Activated CD8-positive, alpha-beta memory T cell treated with anti-CD3 and anti-CD28 coated beads for 1 hour (primary cell): ENCODE data around the gene SMG1.
"Not testable (repeated sequence)": the region's sequence is repeated elsewhere in the genome, so short reads cannot be mapped to it uniquely, and the experiment has no call there.

ENCODE experiments used
- DNase-seq, 2 donors: peaks; one replicate each; pipeline ENCODE4 v3.0.0-alpha.2; 2020; ENCODE audit warnings: low read depth in 1 of 2; ENCODE audit errors: extremely low read depth in 1 of 2

The SMG1 gene

DNA sequence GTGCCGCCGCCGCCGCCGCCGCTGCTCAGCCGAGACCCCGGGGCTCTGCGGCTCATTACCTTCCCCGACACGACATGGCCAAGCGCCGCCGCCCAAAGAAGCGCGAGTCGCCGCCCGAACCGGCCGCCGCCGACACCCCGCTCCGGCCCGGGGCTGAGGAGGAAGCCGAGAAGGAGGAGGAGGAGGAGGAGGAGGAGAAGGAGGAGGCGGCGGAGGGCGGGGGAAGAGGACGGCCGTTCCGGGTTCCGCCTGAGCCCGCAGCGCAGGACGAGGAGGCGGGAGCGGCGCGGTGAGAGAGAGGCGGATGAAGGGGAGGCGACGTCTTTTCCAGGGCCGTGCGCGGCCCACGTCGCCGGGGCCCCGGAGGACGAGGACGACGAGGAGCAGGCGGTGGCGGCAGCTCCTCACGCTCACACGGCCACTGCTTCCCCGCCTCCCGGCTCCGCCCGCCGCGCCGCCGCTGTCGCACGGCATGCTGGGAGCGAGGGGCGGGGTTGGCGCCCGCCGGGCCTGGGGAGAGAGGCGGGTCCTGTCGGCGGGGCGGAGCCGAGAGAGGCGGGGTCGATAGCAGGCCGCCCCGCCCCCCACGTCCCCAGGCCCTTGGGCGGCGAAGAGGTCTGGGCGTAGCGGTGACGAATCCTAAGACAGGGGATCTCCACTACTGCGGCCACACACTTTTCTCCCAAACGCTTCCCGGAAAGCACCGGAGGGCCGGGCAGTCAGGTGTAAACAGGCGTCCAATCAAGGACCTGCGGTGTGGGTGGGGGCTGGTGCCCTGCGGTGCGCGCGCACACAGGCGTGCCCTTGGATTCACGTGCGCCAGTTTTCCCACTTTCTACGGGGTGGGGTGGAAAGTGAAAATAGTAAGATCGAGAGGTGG, at the start of gene SMG1:
Gene SMG1, minus strand, starts transcription at position 423 of the 880 bp plus-strand sequence. Its CDS starts 367 bp downstream, at position 56.
- DNase-seq, result peak; percentile 56 to 93

DNA sequence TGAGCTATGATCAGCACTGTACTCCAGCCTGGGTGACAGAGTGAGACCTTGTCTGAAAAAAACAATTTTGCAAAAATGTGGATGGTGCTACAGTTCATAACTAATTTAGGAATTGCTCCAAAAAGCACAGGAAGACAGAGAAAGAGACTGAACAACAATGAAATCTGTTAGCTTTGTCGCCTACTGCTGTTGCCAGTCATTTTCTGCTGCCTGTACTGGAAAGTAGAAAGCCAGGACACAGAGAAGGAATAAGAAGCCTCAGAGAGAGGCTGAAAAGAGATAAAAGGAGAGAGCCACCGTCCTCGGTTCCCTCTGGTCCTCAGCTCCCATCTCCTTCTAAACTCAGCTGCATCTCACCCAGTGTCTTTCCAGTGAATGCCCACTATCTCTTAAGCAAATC, 48.9 kb upstream of the SMG1 start:
- no peak for DNase-seq

DNA sequence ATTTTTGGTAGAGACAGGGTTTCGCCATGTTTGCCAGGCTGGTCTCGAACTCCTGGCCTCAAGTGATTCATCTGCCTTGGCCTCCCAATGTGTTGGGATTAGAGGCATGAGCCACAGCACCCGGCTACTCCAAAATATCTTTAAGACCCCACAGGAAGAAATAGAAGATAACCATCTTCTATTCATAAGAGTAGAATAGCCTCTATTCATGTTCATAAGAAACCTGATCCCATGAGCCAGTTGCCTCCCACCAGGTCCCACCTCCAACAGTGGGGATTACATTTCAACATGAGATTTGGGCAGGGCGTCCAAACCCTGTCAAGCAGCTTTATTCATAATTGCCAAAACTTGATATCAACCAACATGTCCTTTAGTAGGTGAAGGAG, 43.6 kb upstream of the SMG1 start:
- no peak for DNase-seq

DNA sequence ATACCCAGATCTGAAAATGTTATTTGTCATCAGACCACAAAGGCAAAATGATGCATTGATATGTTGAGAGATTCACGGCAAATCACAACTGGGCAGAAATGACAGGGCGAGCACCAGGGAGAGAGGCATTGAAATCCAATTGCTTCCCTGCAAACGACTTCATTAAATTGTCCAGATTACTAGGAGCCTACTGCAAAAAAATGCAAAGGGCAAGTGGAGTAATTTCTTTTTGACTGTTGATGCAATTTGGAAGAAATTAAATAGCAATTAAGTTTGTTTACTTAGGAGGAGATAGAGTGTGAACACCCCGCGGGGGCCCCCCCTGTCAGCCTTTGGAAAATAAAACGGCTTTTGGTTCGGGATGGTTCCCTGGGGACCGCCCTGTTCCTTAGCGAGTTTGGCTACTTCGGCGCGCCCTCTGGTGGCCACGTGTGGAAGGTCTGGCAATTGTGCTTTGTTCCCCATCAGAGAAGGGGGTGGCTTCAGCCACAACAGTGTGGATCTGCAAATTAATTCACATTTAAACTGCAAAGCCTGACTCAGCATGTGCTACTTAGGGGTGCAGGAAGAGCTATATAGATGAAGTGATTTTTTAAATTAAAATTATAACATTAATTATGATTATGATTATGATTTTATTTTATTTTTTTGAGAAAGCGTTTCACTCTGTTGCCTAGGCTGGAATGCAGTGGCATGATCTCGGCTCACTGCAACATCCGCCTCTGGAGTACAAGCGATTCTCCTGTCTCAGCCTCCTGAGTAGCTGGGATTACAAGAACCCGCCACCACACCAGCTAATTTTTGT, 43.0 kb upstream of the SMG1 start:
- DNase-seq, result peak; percentile 31 to 70

DNA sequence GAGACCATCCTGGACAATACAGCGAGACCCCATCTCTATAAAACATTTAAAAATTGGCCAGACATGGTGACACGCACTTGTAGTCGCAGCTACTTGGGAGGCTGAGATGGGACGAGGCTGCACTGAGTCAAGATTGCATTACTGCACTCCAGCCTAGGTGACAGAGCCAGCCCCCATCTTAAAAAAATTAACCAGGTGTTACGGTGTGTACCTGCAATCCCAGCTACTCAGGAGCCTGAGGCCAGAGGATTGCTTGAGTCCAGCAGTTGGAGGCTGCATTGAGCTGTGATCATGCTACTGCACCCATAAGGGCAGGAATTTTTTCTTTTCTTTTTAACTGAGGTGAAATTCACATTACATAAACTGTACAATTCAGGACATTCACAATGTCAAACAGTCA, 40.6 kb upstream of the SMG1 start:
- no peak for DNase-seq

DNA sequence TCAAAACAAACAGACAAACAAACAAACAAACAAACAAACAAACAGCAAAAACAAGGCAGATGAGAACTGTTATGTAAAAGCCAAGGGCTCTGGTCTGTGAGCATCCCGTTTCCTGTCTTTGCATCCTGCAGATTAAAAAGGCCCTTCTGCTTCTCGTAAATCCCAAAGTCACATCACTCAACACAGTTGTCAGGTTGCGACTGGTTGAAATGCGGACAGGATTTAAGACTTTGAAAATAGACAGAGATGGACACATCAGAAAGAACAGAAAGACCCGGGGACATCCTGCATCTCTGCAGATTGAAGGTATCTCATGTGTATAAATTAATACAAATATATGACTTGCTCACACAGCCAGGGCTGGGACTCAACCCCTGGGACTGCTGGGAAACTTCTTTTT, 39.3 kb upstream of the SMG1 start:
- no peak for DNase-seq

DNA sequence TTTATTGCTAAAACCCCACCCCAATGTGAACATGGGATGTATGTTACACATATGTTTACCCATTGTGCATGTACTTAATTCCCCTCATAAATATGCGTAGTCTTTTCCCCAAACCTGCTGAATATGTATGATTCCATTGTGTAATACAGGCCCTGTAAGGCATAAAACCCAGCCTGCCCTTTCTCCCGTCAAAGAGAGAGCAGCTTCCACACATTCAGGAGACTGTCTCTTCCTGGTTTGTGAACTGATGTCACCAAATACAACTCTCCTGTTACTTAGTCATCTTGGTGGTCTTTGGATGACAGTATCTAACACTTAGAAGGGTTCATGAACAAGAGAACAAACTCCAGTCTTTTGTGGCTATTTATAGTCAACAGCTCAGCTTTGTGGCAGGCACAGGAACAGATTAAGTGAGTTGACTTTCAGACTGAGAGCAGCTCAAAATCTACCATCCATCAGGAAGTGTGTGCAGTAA, 32.9 kb upstream of the SMG1 start:
- DNase-seq, result no peak

DNA sequence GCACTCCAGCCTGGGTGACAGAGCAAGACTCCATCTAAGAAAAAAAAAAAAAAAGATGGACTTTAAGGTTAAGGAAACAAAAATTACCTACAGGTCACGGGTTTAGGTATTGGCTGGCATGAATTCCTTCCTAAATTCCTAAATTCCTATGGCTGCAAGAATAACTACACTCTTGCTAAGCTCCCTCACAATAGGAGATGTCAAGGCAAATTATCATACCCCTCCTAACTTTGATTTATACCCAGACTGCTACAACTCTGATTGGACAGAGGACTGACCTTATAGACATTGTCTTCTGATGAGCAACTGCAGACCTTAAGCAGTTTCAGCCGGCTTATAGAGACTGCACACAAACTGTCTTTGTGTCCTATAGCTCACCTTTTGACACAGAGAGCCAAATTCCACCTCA, 32.4 kb upstream of the SMG1 start:
- no peak for DNase-seq

DNA sequence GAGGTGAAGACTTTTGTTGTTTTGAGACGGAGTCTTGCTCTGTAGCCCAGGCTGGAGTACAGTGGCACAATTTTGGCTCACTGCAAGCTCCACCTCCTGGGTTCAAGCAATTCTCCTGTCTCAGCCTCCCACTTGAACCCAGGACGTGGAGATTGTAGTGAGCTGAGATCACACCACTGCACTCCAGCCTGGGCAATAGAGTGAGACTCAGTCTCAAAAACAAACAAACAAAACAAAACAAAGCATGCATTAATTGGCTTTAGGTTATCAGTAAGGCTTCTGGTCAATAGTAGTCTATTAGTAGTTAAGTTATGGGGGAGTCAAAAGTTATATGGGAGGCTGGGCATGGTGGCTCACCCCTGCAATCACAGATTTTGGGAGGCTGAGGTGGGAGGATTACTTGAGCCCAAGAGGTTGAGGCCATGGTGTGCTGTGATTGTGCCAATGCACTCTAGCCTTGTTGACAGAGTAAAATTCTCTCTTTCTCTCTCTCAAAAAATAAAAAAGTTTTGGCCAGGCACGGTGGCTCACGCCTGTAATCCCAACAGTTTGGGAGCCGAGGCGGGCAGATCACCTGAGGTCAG, 30.5 kb upstream of the SMG1 start:
- DNase-seq, result not testable (repeated sequence)

DNA sequence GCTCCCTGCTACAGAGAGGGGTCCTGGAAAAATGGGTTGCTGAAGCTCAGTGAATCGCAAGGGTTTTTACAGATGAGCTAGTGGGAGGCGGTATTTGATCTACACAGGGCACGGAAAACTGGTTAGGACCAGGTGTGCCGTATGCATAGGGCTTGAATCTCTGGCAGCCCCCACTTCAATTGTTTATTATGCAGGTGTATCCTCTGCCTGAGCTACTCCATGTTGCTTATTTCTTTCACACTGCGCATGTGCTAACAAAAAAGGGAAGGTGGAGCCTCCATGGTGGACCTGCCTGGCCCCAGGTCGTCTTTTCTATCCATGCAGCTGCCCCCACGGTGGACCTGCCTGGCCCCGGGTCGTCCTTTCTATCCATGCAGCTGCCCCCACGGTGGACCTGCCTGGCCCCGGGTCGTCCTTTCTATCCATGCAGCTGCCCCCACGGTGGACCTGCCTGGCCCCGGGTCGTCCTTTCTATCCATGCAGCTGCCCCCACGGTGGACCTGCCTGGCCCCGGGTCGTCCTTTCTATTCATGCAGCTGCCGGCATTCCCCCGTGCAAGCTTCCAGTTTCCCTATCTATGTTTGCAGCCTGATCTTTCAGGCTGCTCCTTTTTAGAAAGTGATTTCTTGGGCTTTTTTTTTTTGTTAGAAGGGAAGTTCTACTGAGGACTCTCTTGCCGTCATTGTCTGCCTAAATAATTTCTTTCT, 29.8 kb upstream of the SMG1 start:
- DNase-seq, result not testable (repeated sequence)

DNA sequence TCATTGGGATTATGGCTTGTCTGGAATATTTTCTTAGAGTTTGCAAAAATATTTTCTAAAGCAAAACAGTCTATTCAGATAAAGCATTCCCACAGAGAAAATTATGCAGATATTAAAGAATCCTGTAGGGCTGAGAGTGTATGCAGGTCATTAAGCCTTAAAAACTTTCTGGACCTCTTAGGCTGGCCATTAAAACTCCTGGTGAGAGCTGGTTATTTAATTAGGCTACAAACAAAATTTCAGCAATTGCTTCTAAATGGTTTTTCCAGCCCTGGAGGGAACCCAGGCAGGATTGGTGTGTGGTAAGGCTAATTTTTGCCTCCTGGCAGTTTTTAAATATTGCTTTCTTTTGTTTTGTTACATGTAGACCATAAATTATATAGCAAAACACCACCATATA, 27.3 kb upstream of the SMG1 start:
- DNase-seq, result no peak

DNA sequence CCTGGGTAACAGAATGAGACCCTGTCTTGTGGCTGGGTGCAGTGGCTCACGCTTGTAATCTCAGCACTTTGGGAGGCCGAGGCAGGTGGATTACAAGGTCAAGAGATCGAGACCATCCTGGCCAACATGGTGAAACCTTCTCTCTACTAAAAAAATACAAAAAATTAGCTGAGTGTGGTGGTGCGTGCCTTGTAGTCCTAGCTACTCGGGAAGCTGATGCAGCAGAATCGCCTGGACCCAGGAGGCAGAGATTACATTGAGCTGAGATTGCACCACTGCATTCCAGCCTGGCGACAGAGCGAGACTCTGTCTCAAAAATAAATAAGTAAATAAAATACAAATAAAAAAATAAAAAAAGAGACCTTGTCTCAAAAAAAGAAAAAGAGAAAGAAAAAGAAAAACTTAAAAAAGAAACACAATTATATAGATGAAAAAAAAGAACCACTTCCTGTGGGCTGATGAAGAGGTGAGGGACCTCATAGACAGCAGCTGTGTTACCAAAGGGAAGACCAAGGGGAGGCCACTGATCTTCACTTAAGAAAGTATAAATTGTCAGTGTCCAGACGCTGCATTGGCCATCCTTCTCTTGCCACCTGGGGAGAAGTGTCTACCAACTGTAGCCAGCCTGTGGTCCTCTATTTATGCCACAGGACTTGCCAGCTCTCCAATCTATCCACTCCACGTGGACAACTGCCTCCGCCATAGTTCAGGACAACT, 24.4 kb upstream of the SMG1 start:
- DNase-seq, result no peak

DNA sequence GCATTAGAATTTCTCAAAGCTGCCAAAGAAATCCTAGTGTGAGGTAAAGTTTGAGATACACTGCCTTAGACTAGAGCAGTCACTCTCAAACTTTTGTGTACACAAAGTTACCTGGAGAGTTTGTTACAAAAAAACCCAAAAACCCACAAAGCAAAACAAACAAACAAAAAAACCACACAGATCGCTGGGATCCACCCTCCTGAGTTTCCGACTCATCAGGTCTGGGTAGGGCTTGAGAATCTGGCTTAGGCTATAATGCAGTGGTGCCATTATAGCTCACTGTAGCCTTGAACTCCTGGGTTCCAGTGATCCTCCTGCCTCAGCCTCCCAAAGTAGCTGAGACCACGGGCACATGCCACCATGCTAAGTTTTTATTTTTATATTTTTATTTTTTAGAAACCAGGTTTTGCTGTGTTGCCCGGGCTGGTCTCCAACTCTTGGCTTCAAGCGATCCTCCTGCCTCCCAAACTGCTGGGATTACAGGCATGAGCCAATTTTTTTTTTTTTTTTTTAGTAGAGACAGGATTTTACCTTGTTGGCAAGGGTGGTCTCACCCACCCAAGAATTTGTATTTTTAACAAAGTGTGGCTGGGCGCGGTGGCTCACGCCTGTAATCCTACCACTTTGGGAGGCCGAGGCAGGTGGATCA, 22.3 kb upstream of the SMG1 start:
- no peak for DNase-seq

DNA sequence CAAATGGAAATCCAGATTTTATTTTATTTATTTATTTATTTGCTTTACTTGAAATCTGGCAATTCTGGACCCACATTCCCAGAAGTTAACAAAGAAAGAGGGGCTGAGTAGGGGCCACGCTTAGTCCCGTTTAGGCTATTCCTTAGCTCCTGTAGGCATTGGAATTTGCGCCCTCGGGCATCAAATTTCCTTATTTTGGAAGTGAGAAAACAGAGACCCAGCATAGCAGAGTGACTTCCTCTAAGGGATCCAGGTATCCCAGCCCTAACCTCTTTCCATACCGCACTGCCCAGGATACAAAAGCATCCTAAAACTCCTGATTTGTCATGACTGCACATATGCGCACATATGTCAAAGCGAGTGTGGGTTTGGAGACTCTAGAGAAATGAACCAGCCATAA, 19.0 kb upstream of the SMG1 start:
- no peak for DNase-seq

DNA sequence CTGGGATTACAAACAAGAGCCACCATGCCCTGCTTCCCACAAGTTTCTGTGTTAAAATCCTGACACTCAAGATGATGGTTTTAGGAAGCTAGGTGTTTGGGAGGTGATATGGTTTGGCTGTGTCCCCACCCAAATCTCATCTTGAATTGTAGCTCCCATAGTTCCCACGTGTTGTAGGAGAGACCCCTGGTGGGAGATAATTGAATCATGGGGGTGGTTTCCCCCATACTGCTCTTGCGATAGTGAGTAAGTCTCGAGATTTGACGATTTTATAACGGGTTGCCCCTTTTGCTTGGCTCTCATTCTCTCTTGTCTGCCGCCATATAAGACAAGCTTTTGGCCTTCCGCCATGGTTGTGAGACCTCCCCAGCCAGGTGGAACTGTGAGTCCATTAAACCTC, 17.2 kb upstream of the SMG1 start:
- DNase-seq, result no peak

DNA sequence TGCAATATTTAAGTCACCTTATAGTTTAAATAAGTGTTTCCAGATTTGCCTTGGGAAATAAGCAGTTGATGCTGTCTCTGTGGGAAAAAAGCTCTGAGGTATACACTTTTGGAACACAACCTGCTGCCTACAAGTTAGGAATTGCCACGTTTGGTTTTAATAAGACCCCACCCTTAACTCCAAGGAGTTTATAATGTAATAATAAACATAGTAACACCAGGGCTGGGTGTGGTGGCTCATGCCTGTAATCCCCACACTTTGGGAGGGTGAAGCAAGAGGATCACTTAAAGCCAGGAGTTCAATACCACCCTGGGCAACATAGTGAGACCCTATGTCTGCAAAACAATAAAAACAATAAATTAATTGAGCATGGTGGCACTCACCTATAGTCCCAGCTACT, 15.9 kb upstream of the SMG1 start:
- DNase-seq, result no peak

DNA sequence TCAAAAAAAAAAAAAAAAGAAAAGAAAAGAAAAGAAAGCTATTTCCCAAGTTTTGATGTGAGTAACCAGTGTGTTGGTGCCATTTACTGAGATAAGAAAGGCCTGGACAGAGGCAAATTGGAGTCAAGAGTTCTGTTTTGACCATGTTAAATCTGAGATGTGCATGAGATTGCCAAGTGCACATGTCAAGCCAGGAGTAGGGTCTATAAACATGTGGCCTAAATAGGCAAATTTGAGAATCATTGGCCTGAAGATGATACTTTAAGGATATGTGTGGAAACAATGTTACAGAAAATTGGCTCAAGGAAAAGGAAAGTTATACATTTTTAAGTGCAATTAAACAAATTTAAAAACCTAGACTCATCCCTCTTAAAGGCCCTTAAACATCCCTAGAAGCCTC, 15.3 kb upstream of the SMG1 start:
- DNase-seq, result no peak

DNA sequence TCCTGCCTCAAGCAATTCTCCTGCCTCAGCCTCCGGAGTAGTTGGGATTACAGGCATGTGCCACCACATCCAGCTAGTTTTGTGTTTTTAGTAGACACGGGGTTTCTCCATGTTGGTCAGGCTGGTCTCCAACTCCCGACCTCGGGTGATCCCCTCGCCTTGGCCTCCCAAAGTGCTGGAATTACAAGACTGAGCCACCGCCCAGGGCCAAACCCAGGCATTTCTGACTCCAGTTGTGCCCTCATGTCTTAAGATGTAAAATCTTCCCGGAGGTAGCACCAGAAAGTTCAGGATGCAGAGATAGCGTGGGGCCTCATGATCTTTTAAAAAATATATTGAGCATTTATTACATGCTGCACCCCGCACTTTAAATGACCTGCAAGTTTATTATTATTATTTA, 12.8 kb upstream of the SMG1 start:
- DNase-seq, result no peak

DNA sequence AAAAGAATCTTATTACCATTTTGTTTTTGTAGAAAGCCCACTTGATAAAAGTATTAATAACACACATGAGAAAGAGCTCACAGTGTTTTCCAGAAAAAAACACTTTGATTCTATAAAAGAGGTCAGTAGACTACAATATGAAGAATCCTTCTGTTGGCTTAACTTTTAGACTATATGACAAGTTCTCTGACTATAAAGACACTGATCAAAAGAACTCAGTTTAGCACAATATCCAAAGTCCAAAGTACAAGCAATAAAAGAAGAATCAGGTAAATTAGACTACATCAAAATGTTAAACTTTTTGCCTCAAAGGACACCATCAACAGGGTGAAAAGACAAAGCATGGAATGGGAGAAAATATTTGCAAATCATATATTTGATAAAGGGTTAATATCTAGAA, 11.2 kb upstream of the SMG1 start:
- no peak for DNase-seq
